ENCODE results near the gene MAN2A1.

The MAN2A1 gene

GRCh38 chr5:109694451-109694891 is 4.7 kb downstream of the MAN2A1 start:
- no peaks in the 10 kb centered on the region for H3K9me3 ChIP-seq (ENCODE audit: insufficient read depth, low read depth, low read length)
- H3K36me3 ChIP-seq (ENCODE audit: insufficient read depth, low read length) = peaks cover 9% of the 10 kb centered on the region
- no peak overlapping the region for H3K9ac ChIP-seq (ENCODE audit: low read depth, low read length)
- 89% methylated on average over 1 of the region's 1 CpG for WGBS
- no peak overlapping the region; the same call in 1 of the 2 replicates for H3K27ac ChIP-seq (ENCODE audit: low read depth, low read length)
- no peaks in the 10 kb centered on the region for H3K27me3 ChIP-seq (ENCODE audit: insufficient read depth, low read length)
- peaks cover 63% of the 10 kb centered on the region for H3K4me1 ChIP-seq (ENCODE audit: insufficient read depth, low read length)
- 0 out of 2 replicates have a peak overlapping the region, but pooled peaks have one; percentile 2 for H3K4me3 ChIP-seq (ENCODE audit: low read length)

GRCh38 chr5:109695005-109695926 is 5.5 kb downstream of the MAN2A1 start:
- Histone ChIP-seq H3K27ac (ENCODE audit: low read depth, low read length) (no peak overlapping the region; the same call in 1 of the 2 replicates), H3K36me3 (ENCODE audit: insufficient read depth, low read length) (peaks cover 15% of the 10 kb centered on the region), H3K9ac (ENCODE audit: low read depth, low read length) (no peak overlapping the region), H3K4me3 (ENCODE audit: low read length) (no peak overlapping the region), H3K27me3 (ENCODE audit: insufficient read depth, low read length) (no peaks in the 10 kb centered on the region), H3K9me3 (ENCODE audit: insufficient read depth, low read depth, low read length) (no peaks in the 10 kb centered on the region), H3K4me1 (ENCODE audit: insufficient read depth, low read length) (peaks cover 68% of the 10 kb centered on the region)
- WGBS = 76% methylated on average over 1 of the region's 1 CpG

GRCh38 chr5:109697339-109697738 is 7.6 kb downstream of the MAN2A1 start:
- WGBS = 80% methylated on average over 1 of the region's 1 CpG
- H3K36me3 ChIP-seq (ENCODE audit: insufficient read depth, low read length) = peaks cover 18% of the 10 kb centered on the region
- no peak overlapping the region for H3K27ac ChIP-seq (ENCODE audit: low read depth, low read length)
- H3K9ac ChIP-seq (ENCODE audit: low read depth, low read length) = no peak overlapping the region
- H3K9me3 ChIP-seq (ENCODE audit: insufficient read depth, low read depth, low read length) = no peaks in the 10 kb centered on the region
- H3K4me3 ChIP-seq (ENCODE audit: low read length) = no peak overlapping the region
- peaks cover 67% of the 10 kb centered on the region for H3K4me1 ChIP-seq (ENCODE audit: insufficient read depth, low read length)
- no peaks in the 10 kb centered on the region for H3K27me3 ChIP-seq (ENCODE audit: insufficient read depth, low read length)

GRCh38 chr5:109700516-109701153 is 10.9 kb downstream of the MAN2A1 start:
- Histone ChIP-seq H3K27me3 (ENCODE audit: insufficient read depth, low read length) (no peaks in the 10 kb centered on the region), H3K9me3 (ENCODE audit: insufficient read depth, low read depth, low read length) (no peaks in the 10 kb centered on the region), H3K27ac (ENCODE audit: low read depth, low read length) (no peak overlapping the region; the same call in 1 of the 2 replicates), H3K4me1 (ENCODE audit: insufficient read depth, low read length) (peaks cover 57% of the 10 kb centered on the region), H3K36me3 (ENCODE audit: insufficient read depth, low read length) (peaks cover 15% of the 10 kb centered on the region), H3K9ac (ENCODE audit: low read depth, low read length) (no peak overlapping the region), H3K4me3 (ENCODE audit: low read length) (no peak overlapping the region)
- 98% methylated on average over 2 of the region's 3 CpGs for WGBS

DNA sequence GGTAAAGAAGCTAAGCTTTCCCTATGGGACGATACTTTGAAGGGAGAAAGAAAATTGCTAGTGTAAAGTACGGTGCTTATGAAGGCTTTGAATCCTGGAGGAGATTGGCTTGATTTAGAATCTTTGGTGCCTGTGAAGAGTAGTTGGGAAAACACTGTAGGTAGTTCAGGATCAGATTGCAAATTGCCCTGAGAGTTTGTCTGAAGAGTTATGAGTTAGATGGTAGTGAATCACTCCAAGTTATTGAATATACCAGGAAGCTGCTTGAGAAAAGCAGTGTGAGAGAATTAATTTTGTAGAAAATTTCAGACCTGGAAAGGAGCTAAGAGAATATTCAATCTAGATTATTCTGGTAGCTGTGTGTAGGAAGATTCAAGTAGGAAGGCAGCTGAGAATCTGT is 11.5 kb downstream of the MAN2A1 start:
- no peak overlapping the region for H3K4me3 ChIP-seq (ENCODE audit: low read length)
- H3K36me3 ChIP-seq (ENCODE audit: insufficient read depth, low read length) = peaks cover 15% of the 10 kb centered on the region
- peaks cover 57% of the 10 kb centered on the region for H3K4me1 ChIP-seq (ENCODE audit: insufficient read depth, low read length)
- no peaks in the 10 kb centered on the region for H3K9me3 ChIP-seq (ENCODE audit: insufficient read depth, low read depth, low read length)
- 91% methylated on average over 2 of the region's 2 CpGs for WGBS
- H3K27ac ChIP-seq (ENCODE audit: low read depth, low read length) = no peak overlapping the region
- no peaks in the 10 kb centered on the region for H3K27me3 ChIP-seq (ENCODE audit: insufficient read depth, low read length)
- H3K9ac ChIP-seq (ENCODE audit: low read depth, low read length) = no peak overlapping the region

DNA sequence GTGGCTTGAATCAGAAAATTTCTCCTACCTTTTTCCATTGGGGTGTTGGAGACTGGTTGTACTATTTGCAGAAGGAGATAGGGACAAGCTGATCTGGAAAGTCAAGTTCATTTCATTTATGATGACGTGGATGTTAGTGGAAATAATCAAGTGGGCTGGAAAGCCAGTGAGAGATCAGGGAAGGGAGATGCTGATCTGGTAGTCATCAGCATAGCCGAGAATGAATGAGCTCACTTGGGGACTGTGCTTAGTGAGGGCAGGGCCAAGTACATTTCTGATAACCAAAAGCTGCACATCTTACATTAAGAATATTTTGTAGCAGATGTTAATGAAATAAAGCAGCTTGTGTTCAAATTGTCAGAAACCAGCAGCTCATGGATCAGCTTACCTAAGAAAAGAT is 12.1 kb downstream of the MAN2A1 start:
- no peaks in the 10 kb centered on the region for H3K9me3 ChIP-seq (ENCODE audit: insufficient read depth, low read depth, low read length)
- 79% methylated on average over 2 of the region's 2 CpGs for WGBS
- no peak overlapping the region for H3K27ac ChIP-seq (ENCODE audit: low read depth, low read length)
- H3K27me3 ChIP-seq (ENCODE audit: insufficient read depth, low read length) = no peaks in the 10 kb centered on the region
- no peak overlapping the region for H3K9ac ChIP-seq (ENCODE audit: low read depth, low read length)
- H3K4me3 ChIP-seq (ENCODE audit: low read length) = no peak overlapping the region
- H3K36me3 ChIP-seq (ENCODE audit: insufficient read depth, low read length) = peaks cover 15% of the 10 kb centered on the region
- peaks cover 52% of the 10 kb centered on the region for H3K4me1 ChIP-seq (ENCODE audit: insufficient read depth, low read length)

DNA sequence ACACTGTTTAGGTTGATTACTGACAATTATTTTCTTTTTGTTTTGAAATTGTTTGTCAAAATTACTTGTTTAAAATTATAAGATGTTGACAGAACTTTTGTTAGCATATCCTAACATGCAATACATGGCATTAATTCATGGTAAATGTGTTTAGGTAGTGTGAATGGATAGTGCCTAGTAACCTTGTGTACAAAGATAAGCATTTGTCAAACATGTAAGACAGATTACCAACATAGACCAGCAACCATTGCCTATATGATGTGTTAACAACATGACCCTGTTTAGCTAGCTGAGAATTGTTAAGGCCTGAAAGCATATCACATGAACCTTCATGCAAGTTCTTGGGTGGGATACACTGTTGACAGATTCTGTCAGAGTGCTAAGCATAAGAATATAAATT is 13.4 kb downstream of the MAN2A1 start:
- peaks cover 15% of the 10 kb centered on the region for H3K36me3 ChIP-seq (ENCODE audit: insufficient read depth, low read length)
- H3K4me1 ChIP-seq (ENCODE audit: insufficient read depth, low read length) = peaks cover 38% of the 10 kb centered on the region
- no peak overlapping the region for H3K4me3 ChIP-seq (ENCODE audit: low read length)
- no peaks in the 10 kb centered on the region for H3K27me3 ChIP-seq (ENCODE audit: insufficient read depth, low read length)
- no peak overlapping the region for H3K27ac ChIP-seq (ENCODE audit: low read depth, low read length)
- H3K9ac ChIP-seq (ENCODE audit: low read depth, low read length) = no peak overlapping the region
- no peaks in the 10 kb centered on the region for H3K9me3 ChIP-seq (ENCODE audit: insufficient read depth, low read depth, low read length)

DNA sequence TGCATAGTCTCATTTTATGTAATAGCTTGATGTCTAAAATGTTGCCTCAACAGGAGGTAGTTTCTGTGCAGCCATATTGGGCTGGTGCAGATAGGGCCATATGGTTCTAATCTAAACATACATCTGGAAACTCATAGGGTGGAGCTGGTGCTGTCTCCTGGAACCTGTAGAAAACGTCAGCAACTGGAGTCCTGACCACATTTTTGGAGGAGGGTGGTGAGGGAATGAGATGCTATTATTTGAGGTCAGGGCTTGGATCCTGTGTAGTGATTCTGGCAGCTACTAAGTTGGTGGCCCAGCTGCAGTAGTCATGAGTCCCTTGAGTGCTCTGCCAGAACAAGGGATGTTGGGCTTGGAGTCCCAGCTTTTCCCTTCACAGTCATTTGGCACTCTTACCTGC is 14.1 kb downstream of the MAN2A1 start:
- Histone ChIP-seq H3K27ac (ENCODE audit: low read depth, low read length) (no peak overlapping the region), H3K27me3 (ENCODE audit: insufficient read depth, low read length) (no peaks in the 10 kb centered on the region), H3K4me1 (ENCODE audit: insufficient read depth, low read length) (peaks cover 31% of the 10 kb centered on the region), H3K36me3 (ENCODE audit: insufficient read depth, low read length) (peaks cover 15% of the 10 kb centered on the region), H3K9ac (ENCODE audit: low read depth, low read length) (no peak overlapping the region), H3K9me3 (ENCODE audit: insufficient read depth, low read depth, low read length) (no peaks in the 10 kb centered on the region), H3K4me3 (ENCODE audit: low read length) (no peak overlapping the region)
- WGBS = 62% methylated on average over 1 of the region's 1 CpG

GRCh38 chr5:109704282-109704952 is 14.7 kb downstream of the MAN2A1 start:
- Histone ChIP-seq H3K9ac (ENCODE audit: low read depth, low read length) (no peak overlapping the region), H3K27ac (ENCODE audit: low read depth, low read length) (no peak overlapping the region), H3K36me3 (ENCODE audit: insufficient read depth, low read length) (peaks cover 9% of the 10 kb centered on the region), H3K27me3 (ENCODE audit: insufficient read depth, low read length) (no peaks in the 10 kb centered on the region), H3K9me3 (ENCODE audit: insufficient read depth, low read depth, low read length) (no peaks in the 10 kb centered on the region), H3K4me1 (ENCODE audit: insufficient read depth, low read length) (peaks cover 31% of the 10 kb centered on the region), H3K4me3 (ENCODE audit: low read length) (no peak overlapping the region)
- 86% methylated on average over 10 of the region's 10 CpGs for WGBS

DNA sequence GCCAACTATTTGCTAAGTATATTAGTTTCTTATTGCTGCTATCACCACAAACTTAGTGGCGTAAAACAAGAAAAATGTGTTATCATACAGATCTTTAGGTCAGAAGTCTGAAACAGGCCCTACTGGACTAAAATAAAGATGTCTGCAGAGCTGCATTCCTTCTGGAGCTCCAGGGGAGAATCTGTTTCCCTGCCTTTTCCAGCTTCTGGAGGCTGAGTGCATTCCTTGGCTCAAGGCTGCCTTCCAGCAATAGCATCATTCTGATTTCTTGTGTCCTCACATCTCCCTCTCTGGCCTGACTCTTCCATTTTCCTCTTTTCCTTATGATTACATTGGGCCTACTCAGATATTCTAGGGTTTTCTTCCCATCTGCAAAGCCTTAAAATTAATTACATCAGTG is 15.9 kb downstream of the MAN2A1 start:
- Histone ChIP-seq H3K9ac (ENCODE audit: low read depth, low read length) (no peak overlapping the region), H3K27me3 (ENCODE audit: insufficient read depth, low read length) (no peaks in the 10 kb centered on the region), H3K4me1 (ENCODE audit: insufficient read depth, low read length) (peaks cover 27% of the 10 kb centered on the region), H3K36me3 (ENCODE audit: insufficient read depth, low read length) (peaks cover 2% of the 10 kb centered on the region), H3K4me3 (ENCODE audit: low read length) (no peak overlapping the region), H3K27ac (ENCODE audit: low read depth, low read length) (no peak overlapping the region; the same call in 1 of the 2 replicates), H3K9me3 (ENCODE audit: insufficient read depth, low read depth, low read length) (no peaks in the 10 kb centered on the region)
- 100% methylated on average over 1 of the region's 1 CpG for WGBS

DNA sequence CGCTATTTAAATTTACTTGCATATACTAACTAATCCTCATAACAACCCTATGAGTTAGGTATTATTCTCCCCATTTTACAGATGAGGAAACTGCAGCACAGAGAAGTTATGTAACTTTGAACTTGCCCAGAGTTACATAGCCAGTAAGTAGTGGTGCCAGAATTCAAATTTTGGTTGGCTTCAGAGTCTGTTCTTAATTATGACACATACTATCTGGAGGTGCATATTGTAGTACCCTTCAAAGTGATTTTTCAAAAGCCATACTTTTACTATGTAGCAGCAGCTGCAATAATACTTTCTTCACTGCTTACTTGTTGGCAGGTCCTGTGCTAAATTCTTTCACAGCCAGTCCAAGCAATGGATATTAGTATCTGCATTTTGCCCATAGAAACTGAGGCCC is 16.4 kb downstream of the MAN2A1 start:
- Histone ChIP-seq H3K36me3 (ENCODE audit: insufficient read depth, low read length) (no peaks in the 10 kb centered on the region; the same call in 1 of the 2 replicates), H3K27ac (ENCODE audit: low read depth, low read length) (no peak overlapping the region)
- 89% methylated on average over 1 of the region's 1 CpG for WGBS

More for the DNA sequence above, 16.4 kb downstream of the MAN2A1 start:
- Histone ChIP-seq H3K4me3 (ENCODE audit: low read length) (no peak overlapping the region), H3K4me1 (ENCODE audit: insufficient read depth, low read length) (peaks cover 29% of the 10 kb centered on the region), H3K9me3 (ENCODE audit: insufficient read depth, low read depth, low read length) (no peaks in the 10 kb centered on the region), H3K27me3 (ENCODE audit: insufficient read depth, low read length) (no peaks in the 10 kb centered on the region), H3K9ac (ENCODE audit: low read depth, low read length) (no peak overlapping the region)
